GM12872 (cell line): ENCODE results near the gene PDCD6IP.

ENCODE experiments used
- CTCF ChIP-seq: IDR thresholded peaks from 3 replicates; pipeline ENCODE4 v1.5.1; 2011; ENCODE audit warnings: low read depth, mild to moderate bottlenecking, low read length, moderate library complexity; ENCODE audit not compliant: insufficient read depth

Gene PDCD6IP

DNA sequence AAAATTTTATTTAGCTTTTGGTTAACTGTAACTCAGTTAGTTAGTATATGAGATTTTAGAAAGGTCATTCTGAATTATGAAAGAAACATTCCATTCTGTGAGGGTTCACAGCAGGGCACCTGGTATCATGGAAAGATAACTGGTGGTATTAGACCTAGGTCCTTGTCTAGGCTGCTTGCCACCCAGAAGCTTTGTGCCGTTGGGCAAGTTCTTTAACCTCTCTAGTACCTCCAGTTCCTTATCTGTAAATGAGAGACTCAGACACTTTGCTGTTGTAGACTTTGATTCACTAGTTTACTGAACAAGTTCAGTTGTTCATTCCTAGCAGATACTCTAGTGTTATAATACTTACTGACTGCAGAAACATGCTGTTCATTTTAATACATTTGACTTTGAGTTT, 25.4 kb downstream of the PDCD6IP start:
- no peak for TF ChIP-seq CTCF

GRCh38 chr3:33825111-33825510, 26.7 kb downstream of the PDCD6IP start:
- no peak for TF ChIP-seq CTCF

DNA sequence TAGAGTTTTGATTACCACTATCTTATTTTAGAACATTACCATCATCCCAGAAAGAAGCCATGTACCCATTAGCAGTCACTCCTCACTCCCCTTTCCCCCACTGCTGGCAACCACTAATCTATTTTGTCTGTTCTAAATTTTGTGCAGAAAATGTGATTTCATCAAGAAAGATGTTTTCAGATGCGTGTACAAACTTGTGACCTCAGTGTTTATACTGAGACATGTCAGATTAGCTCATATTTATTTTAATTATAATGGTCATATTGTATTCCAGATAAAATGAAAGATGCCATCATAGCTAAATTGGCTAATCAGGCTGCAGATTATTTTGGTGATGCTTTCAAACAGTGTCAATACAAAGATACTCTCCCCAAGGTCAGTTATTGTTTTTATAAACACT, 27.8 kb downstream of the PDCD6IP start:
- TF ChIP-seq CTCF = no peak

DNA sequence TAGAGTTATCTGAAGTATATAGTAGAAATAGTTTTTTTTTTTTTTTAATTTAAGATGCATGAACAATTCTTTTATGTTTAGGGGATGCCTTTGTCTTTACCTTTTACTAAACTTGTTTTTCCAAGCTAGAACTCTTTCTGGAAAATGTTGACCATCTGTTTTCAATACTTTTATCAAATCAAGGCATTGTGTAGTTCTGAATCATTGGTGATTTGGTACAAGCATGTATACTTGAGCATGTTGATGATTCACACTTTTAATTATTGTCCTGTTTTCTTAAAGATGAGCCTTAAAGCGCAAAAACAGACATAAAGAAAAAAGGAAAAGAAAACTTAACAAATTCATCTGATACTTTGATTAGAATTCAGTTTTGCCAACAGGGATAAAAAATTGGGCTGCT, 28.3 kb downstream of the PDCD6IP start:
- no peak for TF ChIP-seq CTCF

GRCh38 chr3:33829720-33830119, 31.3 kb downstream of the PDCD6IP start:
- TF ChIP-seq CTCF = no peak

DNA sequence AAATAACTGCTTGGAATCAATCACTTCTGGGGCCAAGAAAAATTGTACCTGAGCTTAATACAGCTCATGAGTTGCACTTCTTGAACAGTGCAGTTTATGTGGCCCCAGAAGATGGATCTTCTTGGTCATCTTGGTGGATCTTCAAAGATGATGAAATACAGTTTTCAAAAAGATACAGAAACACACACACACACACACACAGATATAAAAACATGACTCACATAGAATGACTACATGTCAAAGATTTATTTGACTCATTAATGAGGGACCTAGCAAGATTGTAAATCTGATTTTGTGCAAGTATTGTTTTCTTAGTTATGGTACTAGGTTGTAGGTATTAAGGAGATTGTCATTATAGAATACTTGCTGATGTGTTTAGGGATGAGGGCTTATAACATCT, 32.6 kb downstream of the PDCD6IP start:
- TF ChIP-seq CTCF = no peak

GRCh38 chr3:33833408-33834095, 35.1 kb downstream of the PDCD6IP start:
- no peak for TF ChIP-seq CTCF
